Type B pancreatic cell (in vitro differentiated cells): ENCODE data around the gene TMSB15C. TPM values are rescaled to one million over a fixed set of nuclear protein-coding genes. Genes with fewer than 3 reads are reported as not detected.
A peak's percentile ranks its signal among the peaks of the same experiment; 100 is the strongest.

ENCODE experiments used
- DNase-seq: peaks from one replicate; pipeline ENCODE4 v3.0.0; 2021; ENCODE audit warnings: mixed read lengths; ENCODE audit not compliant: unreplicated experiment; ENCODE audit errors: extremely low spot score
- H3K27ac Mint-ChIP-seq: 2 replicates; pipeline ENCODE4 v1.8.0; 2021; ENCODE audit warnings: mild to moderate bottlenecking, mixed read lengths
- H3K27me3 Mint-ChIP-seq: 2 replicates; pipeline ENCODE4 v1.8.0; 2021; ENCODE audit warnings: mixed read lengths
- H3K36me3 Mint-ChIP-seq: 2 replicates; pipeline ENCODE4 v1.8.0; 2021; ENCODE audit warnings: mixed read lengths
- H3K4me1 Mint-ChIP-seq: one replicate; pipeline ENCODE4 v1.8.0; 2021; ENCODE audit warnings: mixed read lengths; ENCODE audit not compliant: unreplicated experiment
- H3K4me3 Mint-ChIP-seq: 2 replicates; pipeline ENCODE4 v1.8.0; 2021; ENCODE audit warnings: mild to moderate bottlenecking, mixed read lengths
- H3K9me3 Mint-ChIP-seq: 2 replicates; pipeline ENCODE4 v1.8.0; 2021; ENCODE audit warnings: mixed read lengths
- CTCF ChIP-seq: fragments of 200-600 bp; sonication (generic); conservative IDR thresholded peaks from 2 replicates; pipeline ENCODE4 v1.5.0; 2021; ENCODE audit warnings: antibody characterized with exemption, mild to moderate bottlenecking
- total RNA-seq: library from RNA; stranded (reverse); gene quantifications from 2 replicates; pipeline ENCODE4 v1.2.1, GENCODE V29; 2021; ENCODE audit warnings: low replicate concordance

TMSB15C gene
- total RNA-seq, 1 donor from 2014 or later = 16.5 TPM

- Mint-ChIP-seq H3K4me3 (no peak overlapping the region), H3K27ac (no peak overlapping the region), H3K36me3 (no peaks in the 10 kb centered on the region), H3K9me3 (no peaks in the 10 kb centered on the region), H3K4me1 (no peaks in the 10 kb centered on the region), H3K27me3 (no peaks in the 10 kb centered on the region)
- no peak for TF ChIP-seq CTCF
- DNase-seq = no peak
Observed at GRCh38 chrX:104098919-104099318, 22.9 kb upstream of the TMSB15C start.

GRCh38 chrX:104098151-104098808 is 22.2 kb upstream of the TMSB15C start:
- no peaks in the 10 kb centered on the region for H3K4me1 Mint-ChIP-seq
- no peak for DNase-seq
- H3K27me3 Mint-ChIP-seq = no peaks in the 10 kb centered on the region
- peak; percentile 79 for TF ChIP-seq CTCF
- no peaks in the 10 kb centered on the region for H3K9me3 Mint-ChIP-seq
- no peaks in the 10 kb centered on the region for H3K36me3 Mint-ChIP-seq
- no peak overlapping the region for H3K27ac Mint-ChIP-seq
- H3K4me3 Mint-ChIP-seq = no peak overlapping the region

- Mint-ChIP-seq H3K9me3 (no peaks in the 10 kb centered on the region), H3K36me3 (no peaks in the 10 kb centered on the region)
- no peak for DNase-seq
Observed at GRCh38 chrX:104085919-104086318, 9.9 kb upstream of the TMSB15C start.

GRCh38 chrX:104085477-104085876 is 9.4 kb upstream of the TMSB15C start:
- Mint-ChIP-seq H3K27me3 (no peaks in the 10 kb centered on the region), H3K4me1 (no peaks in the 10 kb centered on the region), H3K27ac (no peak overlapping the region), H3K4me3 (no peak overlapping the region), H3K9me3 (no peaks in the 10 kb centered on the region), H3K36me3 (no peaks in the 10 kb centered on the region)
- no peak for TF ChIP-seq CTCF
- DNase-seq = no peak

More at GRCh38 chrX:104085919-104086318, 9.9 kb upstream of the TMSB15C start:
- no peaks in the 10 kb centered on the region for H3K27me3 Mint-ChIP-seq
- no peak overlapping the region for H3K27ac Mint-ChIP-seq
- TF ChIP-seq CTCF = no peak
- H3K4me1 Mint-ChIP-seq = no peaks in the 10 kb centered on the region
- H3K4me3 Mint-ChIP-seq = no peak overlapping the region

- H3K9me3 Mint-ChIP-seq = no peaks in the 10 kb centered on the region
- TF ChIP-seq CTCF = no peak
- DNase-seq = no peak
- no peaks in the 10 kb centered on the region for H3K4me1 Mint-ChIP-seq
- H3K36me3 Mint-ChIP-seq = no peaks in the 10 kb centered on the region
- H3K27me3 Mint-ChIP-seq = no peaks in the 10 kb centered on the region
- no peak overlapping the region for H3K4me3 Mint-ChIP-seq
- H3K27ac Mint-ChIP-seq = no peak overlapping the region
Observed at GRCh38 chrX:104084534-104085277, 8.7 kb upstream of the TMSB15C start.
